Dermis blood vessel endothelial cell (primary cell): ENCODE data around the gene UTP18. TPM values are rescaled to one million over a fixed set of nuclear protein-coding genes. Genes with fewer than 3 reads are reported as not detected.

ENCODE experiments used
- DNase-seq: peaks from one replicate; pipeline ENCODE4 v3.0.0; 2010
- total RNA-seq: library from RNA; depleted of rRNA; stranded (reverse); fragments of >200 nt; gene quantifications from 2 replicates; pipeline ENCODE4 v1.2.3, GENCODE V29; 2014

UTP18 gene
- total RNA-seq, 1 donor from 2014 or later = 41.7 TPM

DNA sequence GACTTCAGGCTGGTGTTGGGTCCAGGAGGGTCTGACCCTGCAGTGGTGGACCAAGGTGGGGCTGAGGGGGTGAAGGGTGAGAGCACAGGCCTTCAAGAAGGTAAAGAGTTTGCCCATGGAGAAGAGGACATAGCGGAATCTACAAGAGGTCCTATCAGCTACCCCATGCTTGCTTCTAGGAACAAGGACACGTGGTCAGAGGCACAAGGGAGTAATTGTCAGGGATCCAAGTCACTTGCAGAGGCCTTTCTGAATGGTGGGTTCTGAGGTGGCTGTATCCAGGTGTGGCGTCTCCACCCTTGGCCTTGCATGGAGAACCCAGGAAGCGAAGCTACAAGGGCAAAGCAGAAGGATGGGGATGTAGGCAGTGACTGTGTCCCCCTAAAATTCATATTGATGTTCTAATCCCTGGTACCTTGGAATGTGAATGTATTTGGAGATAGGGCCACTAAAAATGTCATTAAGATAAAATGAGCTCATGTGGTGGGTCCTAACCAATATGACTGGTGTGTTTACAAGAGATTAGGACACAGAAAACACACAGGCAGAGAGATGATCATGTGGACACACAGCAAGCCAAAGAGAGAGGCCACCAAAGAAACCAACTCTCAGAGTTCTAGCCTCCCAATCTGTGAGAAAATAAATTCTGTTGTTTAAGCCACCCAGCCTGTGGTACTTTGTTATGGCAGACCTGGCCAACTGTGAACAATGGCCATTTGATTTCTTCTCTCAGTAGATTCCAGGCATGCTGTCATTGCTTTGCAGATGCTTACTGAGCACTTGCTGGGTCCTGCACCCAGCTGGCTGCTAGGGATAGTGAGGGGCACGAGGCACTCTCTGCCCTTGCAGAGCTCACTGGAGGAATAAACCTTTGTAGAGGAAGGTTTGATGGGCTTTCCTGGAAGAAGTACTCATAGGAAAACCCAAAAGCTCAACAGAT, 75.8 kb downstream of the UTP18 start:
- no peak for DNase-seq

DNA sequence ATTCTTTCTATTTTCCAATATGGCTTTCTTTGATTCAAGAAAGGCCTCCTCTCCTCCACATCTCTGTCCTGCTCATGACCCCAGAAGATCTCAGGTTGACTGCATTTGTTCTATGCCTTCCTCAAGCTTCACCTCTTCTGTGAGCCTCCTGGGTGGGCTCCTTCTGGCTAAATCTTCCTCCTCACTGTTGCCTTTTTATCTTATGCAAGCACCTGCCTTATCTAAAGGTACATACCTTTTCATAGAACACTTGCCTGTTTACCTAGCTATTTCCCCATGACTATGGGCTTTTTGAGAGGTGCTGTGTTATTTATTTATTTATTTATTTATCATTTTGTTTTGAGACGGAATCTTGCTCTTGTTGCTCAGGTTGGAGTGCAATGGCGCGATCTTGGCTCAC, 81.1 kb downstream of the UTP18 start:
- no peak for DNase-seq

DNA sequence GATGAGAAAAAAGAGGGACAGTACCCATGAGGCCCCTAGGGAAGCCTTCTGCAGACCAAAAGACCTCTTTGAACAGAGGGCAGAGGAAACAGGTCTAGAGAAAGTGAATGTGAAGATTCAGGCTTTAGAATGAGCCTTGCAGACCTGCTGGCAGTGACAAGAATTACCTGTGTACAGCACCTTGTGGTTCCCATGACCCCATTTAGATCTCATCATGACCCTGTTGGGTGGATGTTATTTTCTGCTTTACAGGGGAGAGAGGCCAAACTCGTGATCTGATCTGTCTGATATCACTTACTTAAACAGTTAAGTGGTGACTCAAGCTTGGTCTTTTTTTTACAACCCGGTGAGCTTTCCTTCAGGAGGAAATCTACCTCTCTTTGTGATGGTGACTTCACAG, 81.9 kb downstream of the UTP18 start:
- no peak for DNase-seq

DNA sequence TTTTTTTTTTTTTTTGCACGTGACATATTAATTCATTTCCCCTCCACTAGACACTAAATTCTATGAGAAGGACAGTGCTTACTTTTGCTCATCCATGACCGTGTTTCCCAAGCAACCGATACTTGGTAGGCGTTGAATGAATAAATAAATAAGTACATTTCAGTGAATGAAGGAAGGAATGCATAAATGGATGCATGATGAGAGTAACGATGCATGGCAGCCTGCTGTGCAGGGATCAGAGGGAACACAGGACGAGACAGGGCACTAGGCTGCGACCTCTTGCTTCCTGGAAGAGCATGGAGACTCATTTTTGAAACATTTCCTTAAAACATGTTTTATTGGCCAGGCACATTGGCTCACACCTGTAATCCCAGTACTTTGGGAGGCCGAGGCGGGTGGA, 84.2 kb downstream of the UTP18 start:
- DNase-seq = no peak

DNA sequence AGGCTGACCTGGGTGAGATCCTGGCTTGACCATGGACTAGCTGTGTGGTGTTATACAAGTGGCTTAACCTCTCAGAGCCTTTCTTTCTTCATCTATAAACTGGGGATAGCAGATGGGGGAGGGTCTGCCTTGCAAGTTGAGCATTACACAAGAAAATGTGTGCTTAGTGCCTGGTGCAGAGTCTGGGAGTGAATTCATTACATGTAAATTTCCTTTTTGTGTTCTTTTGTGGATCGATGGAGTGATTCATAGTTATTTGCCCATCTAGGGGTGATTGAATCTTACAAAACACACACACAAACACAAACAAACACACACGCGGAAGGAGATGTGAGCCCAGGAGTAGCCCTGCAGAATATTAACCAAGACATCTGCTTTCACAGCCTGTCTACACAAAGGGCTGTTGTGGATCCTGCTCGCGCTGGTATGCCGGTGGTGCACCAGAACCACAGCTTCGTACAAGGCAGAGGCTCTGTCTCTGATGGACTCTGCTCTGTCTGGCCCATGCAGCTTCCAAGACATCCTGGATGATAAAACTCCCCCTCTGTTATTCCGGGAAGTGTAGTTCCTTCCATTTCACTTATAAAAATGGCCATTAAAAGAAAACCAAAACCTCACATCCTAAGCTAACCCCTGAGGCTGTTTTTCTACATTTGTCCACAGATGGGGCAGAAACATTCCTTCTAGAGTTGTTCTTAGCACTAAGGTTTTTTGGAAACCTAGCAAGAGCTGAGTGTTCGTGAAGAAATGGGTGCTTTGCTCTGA, 86.1 kb downstream of the UTP18 start:
- DNase-seq = no peak

Other genes with a start within 250 kb of the UTP18 start
- 121 and 122 TPM in 2 replicates for gene SPAG9, start 139.7 kb upstream of the UTP18 start, total RNA-seq
- 100 and 135 TPM in 2 replicates for gene NME1, start 107.0 kb upstream of the UTP18 start, total RNA-seq
- 537 and 883 TPM in 2 replicates for gene NME2, start 94.1 kb upstream of the UTP18 start, total RNA-seq
- 15.8 and 18.9 TPM in 2 replicates for gene MBTD1, start 497 bp upstream of the UTP18 start, total RNA-seq